ENCODE results near the gene BMERB1.

BMERB1 gene

GRCh38 chr16:15483857-15484256 is 49.5 kb downstream of the BMERB1 start:
- Histone ChIP-seq H3K4ac (ENCODE audit: low read depth, low read length) (no peak overlapping the region), H3K79me1 (ENCODE audit: low read length) (no peaks in the 10 kb centered on the region), H2BK15ac (replicated peaks; ENCODE audit: low read depth) (no peak overlapping the region), H3K27ac (ENCODE audit: low read depth, low read length) (no peak overlapping the region), H3K36me3 (ENCODE audit: control insufficient read depth, insufficient read depth, low read length) (no peaks in the 10 kb centered on the region), H3K4me1 (ENCODE audit: control insufficient read depth, low read depth, low read length) (no peaks in the 10 kb centered on the region), H2BK5ac (ENCODE audit: low read length) (no peak overlapping the region), H2AK5ac (ENCODE audit: low read length) (no peak overlapping the region), H3K9ac (ENCODE audit: low read length) (no peak overlapping the region), H3K56ac (ENCODE audit: low read length) (no peak overlapping the region), H4K5ac (ENCODE audit: low read length) (no peak overlapping the region), H3K18ac (ENCODE audit: low read length) (no peak overlapping the region), H3K23ac (ENCODE audit: low read length) (no peak overlapping the region), H2BK120ac (ENCODE audit: low read depth, low read length) (no peak overlapping the region), H3K79me2 (ENCODE audit: control insufficient read depth, insufficient read depth, low read length) (no peaks in the 10 kb centered on the region), H3K4me3 (ENCODE audit: low read length) (no peak overlapping the region), H3K4me2 (ENCODE audit: low read length) (no peak overlapping the region), H3K27me3 (ENCODE audit: insufficient read depth, low read length, poor library complexity) (no peaks in the 10 kb centered on the region), H4K8ac (ENCODE audit: low read depth, low read length) (no peak overlapping the region)
- DNase-seq = no peak
- WGBS (ENCODE audit: extremely low coverage, insufficient coverage, low lambda C conversion rate) = no CpG with 5 or more reads among the region's 2 CpGs

- no peak overlapping the region for H3K18ac ChIP-seq (ENCODE audit: low read length)
- H3K4me1 ChIP-seq (ENCODE audit: control insufficient read depth, low read depth, low read length) = no peaks in the 10 kb centered on the region
- no peak overlapping the region for H3K27ac ChIP-seq (ENCODE audit: low read depth, low read length)
- no peaks in the 10 kb centered on the region for H3K36me3 ChIP-seq (ENCODE audit: control insufficient read depth, insufficient read depth, low read length)
- H3K79me2 ChIP-seq (ENCODE audit: control insufficient read depth, insufficient read depth, low read length) = no peaks in the 10 kb centered on the region
- H3K9ac ChIP-seq (ENCODE audit: low read length) = no peak overlapping the region
- H3K27me3 ChIP-seq (ENCODE audit: insufficient read depth, low read length, poor library complexity) = no peaks in the 10 kb centered on the region
- no peak overlapping the region for H2BK120ac ChIP-seq (ENCODE audit: low read depth, low read length)
- H3K4me3 ChIP-seq (ENCODE audit: low read length) = no peak overlapping the region
- H4K5ac ChIP-seq (ENCODE audit: low read length) = no peak overlapping the region
- H2BK5ac ChIP-seq (ENCODE audit: low read length) = no peak overlapping the region
- no peak for DNase-seq
- H4K8ac ChIP-seq (ENCODE audit: low read depth, low read length) = no peak overlapping the region
- H3K4ac ChIP-seq (ENCODE audit: low read depth, low read length) = no peak overlapping the region
- H2AK5ac ChIP-seq (ENCODE audit: low read length) = no peak overlapping the region
- no peaks in the 10 kb centered on the region for H3K79me1 ChIP-seq (ENCODE audit: low read length)
- H2BK15ac ChIP-seq (replicated peaks; ENCODE audit: low read depth) = no peak overlapping the region
- no CpG with 5 or more reads among the region's 5 CpGs for WGBS (ENCODE audit: extremely low coverage, insufficient coverage, low lambda C conversion rate)
- H3K23ac ChIP-seq (ENCODE audit: low read length) = no peak overlapping the region
- H3K4me2 ChIP-seq (ENCODE audit: low read length) = no peak overlapping the region
- H3K56ac ChIP-seq (ENCODE audit: low read length) = no peak overlapping the region
Measured at GRCh38 chr16:15484662-15485061, 50.3 kb downstream of the BMERB1 start.

- no peak overlapping the region for H4K5ac ChIP-seq (ENCODE audit: low read length)
- no peaks in the 10 kb centered on the region for H3K4me1 ChIP-seq (ENCODE audit: control insufficient read depth, low read depth, low read length)
- no peaks in the 10 kb centered on the region for H3K79me1 ChIP-seq (ENCODE audit: low read length)
- no peaks in the 10 kb centered on the region for H3K79me2 ChIP-seq (ENCODE audit: control insufficient read depth, insufficient read depth, low read length)
- no peak overlapping the region for H3K4me2 ChIP-seq (ENCODE audit: low read length)
- WGBS (ENCODE audit: extremely low coverage, insufficient coverage, low lambda C conversion rate) = no CpG with 5 or more reads among the region's 5 CpGs
- H3K18ac ChIP-seq (ENCODE audit: low read length) = no peak overlapping the region
- H3K9ac ChIP-seq (ENCODE audit: low read length) = no peak overlapping the region
- H3K27ac ChIP-seq (ENCODE audit: low read depth, low read length) = no peak overlapping the region
- no peak overlapping the region for H2AK5ac ChIP-seq (ENCODE audit: low read length)
- H2BK15ac ChIP-seq (replicated peaks; ENCODE audit: low read depth) = no peak overlapping the region
- no peak overlapping the region for H4K8ac ChIP-seq (ENCODE audit: low read depth, low read length)
- no peak for DNase-seq
- no peak overlapping the region for H3K4me3 ChIP-seq (ENCODE audit: low read length)
- no peak overlapping the region for H2BK5ac ChIP-seq (ENCODE audit: low read length)
- H3K4ac ChIP-seq (ENCODE audit: low read depth, low read length) = no peak overlapping the region
- no peaks in the 10 kb centered on the region for H3K27me3 ChIP-seq (ENCODE audit: insufficient read depth, low read length, poor library complexity)
- H3K56ac ChIP-seq (ENCODE audit: low read length) = no peak overlapping the region
- H3K23ac ChIP-seq (ENCODE audit: low read length) = no peak overlapping the region
- no peak overlapping the region for H2BK120ac ChIP-seq (ENCODE audit: low read depth, low read length)
- H3K36me3 ChIP-seq (ENCODE audit: control insufficient read depth, insufficient read depth, low read length) = no peaks in the 10 kb centered on the region
Measured at GRCh38 chr16:15485175-15485574, 50.8 kb downstream of the BMERB1 start.

- WGBS (ENCODE audit: extremely low coverage, insufficient coverage, low lambda C conversion rate) = no CpG with 5 or more reads among the region's 1 CpG
- no peak overlapping the region for H3K18ac ChIP-seq (ENCODE audit: low read length)
Measured at GRCh38 chr16:15486661-15487060, 52.3 kb downstream of the BMERB1 start.

GRCh38 chr16:15487336-15488284 is 53.2 kb downstream of the BMERB1 start:
- no peak overlapping the region for H2BK15ac ChIP-seq (replicated peaks; ENCODE audit: low read depth)
- no peak overlapping the region for H3K4me2 ChIP-seq (ENCODE audit: low read length)
- H3K9ac ChIP-seq (ENCODE audit: low read length) = no peak overlapping the region
- no peaks in the 10 kb centered on the region for H3K79me1 ChIP-seq (ENCODE audit: low read length)
- H3K56ac ChIP-seq (ENCODE audit: low read length) = no peak overlapping the region
- no CpG with 5 or more reads among the region's 12 CpGs for whole genome bisulfite sequencing (ENCODE audit: extremely low coverage, insufficient coverage, low lambda C conversion rate)
- H3K23ac ChIP-seq (ENCODE audit: low read length) = no peak overlapping the region
- no peak overlapping the region for H3K27ac ChIP-seq (ENCODE audit: low read depth, low read length)
- H4K5ac ChIP-seq (ENCODE audit: low read length) = no peak overlapping the region
- H3K4me1 ChIP-seq (ENCODE audit: control insufficient read depth, low read depth, low read length) = no peaks in the 10 kb centered on the region
- no peak overlapping the region for H2AK5ac ChIP-seq (ENCODE audit: low read length)
- H3K36me3 ChIP-seq (ENCODE audit: control insufficient read depth, insufficient read depth, low read length) = no peaks in the 10 kb centered on the region
- no peaks in the 10 kb centered on the region for H3K27me3 ChIP-seq (ENCODE audit: insufficient read depth, low read length, poor library complexity)
- no peak overlapping the region for H3K4me3 ChIP-seq (ENCODE audit: low read length)
- no peak overlapping the region for H2BK5ac ChIP-seq (ENCODE audit: low read length)
- no peak overlapping the region for H2BK120ac ChIP-seq (ENCODE audit: low read depth, low read length)
- H3K79me2 ChIP-seq (ENCODE audit: control insufficient read depth, insufficient read depth, low read length) = no peaks in the 10 kb centered on the region
- H3K18ac ChIP-seq (ENCODE audit: low read length) = no peak overlapping the region
- H4K8ac ChIP-seq (ENCODE audit: low read depth, low read length) = no peak overlapping the region
- no peak for DNase-seq
- H3K4ac ChIP-seq (ENCODE audit: low read depth, low read length) = no peak overlapping the region

More at GRCh38 chr16:15486661-15487060, 52.3 kb downstream of the BMERB1 start:
- DNase-seq = no peak
- Histone ChIP-seq H3K36me3 (ENCODE audit: control insufficient read depth, insufficient read depth, low read length) (no peaks in the 10 kb centered on the region), H3K56ac (ENCODE audit: low read length) (no peak overlapping the region), H3K79me1 (ENCODE audit: low read length) (no peaks in the 10 kb centered on the region), H4K8ac (ENCODE audit: low read depth, low read length) (no peak overlapping the region), H2AK5ac (ENCODE audit: low read length) (no peak overlapping the region), H3K4me2 (ENCODE audit: low read length) (no peak overlapping the region), H4K5ac (ENCODE audit: low read length) (no peak overlapping the region), H2BK15ac (replicated peaks; ENCODE audit: low read depth) (no peak overlapping the region), H3K4ac (ENCODE audit: low read depth, low read length) (no peak overlapping the region), H2BK120ac (ENCODE audit: low read depth, low read length) (no peak overlapping the region), H3K79me2 (ENCODE audit: control insufficient read depth, insufficient read depth, low read length) (no peaks in the 10 kb centered on the region), H2BK5ac (ENCODE audit: low read length) (no peak overlapping the region), H3K23ac (ENCODE audit: low read length) (no peak overlapping the region), H3K4me3 (ENCODE audit: low read length) (no peak overlapping the region), H3K27ac (ENCODE audit: low read depth, low read length) (no peak overlapping the region), H3K4me1 (ENCODE audit: control insufficient read depth, low read depth, low read length) (no peaks in the 10 kb centered on the region), H3K27me3 (ENCODE audit: insufficient read depth, low read length, poor library complexity) (no peaks in the 10 kb centered on the region), H3K9ac (ENCODE audit: low read length) (no peak overlapping the region)

Data from mesendoderm (in vitro differentiated cells).